NT2/D1 (cell line): Measurements from ENCODE around the gene GBA3.

Experiments
- SUZ12 ChIP-seq: IDR thresholded peaks from 2 replicates; pipeline ENCODE4 v1.6.1; 2011; ENCODE audit not compliant: insufficient read length, insufficient read depth; ENCODE audit errors: extremely low read depth
- YY1 ChIP-seq: IDR thresholded peaks from 2 replicates; pipeline ENCODE4 v1.6.1; 2011; ENCODE audit not compliant: insufficient read length, insufficient read depth
- ZNF274 ChIP-seq: IDR thresholded peaks from 2 replicates; pipeline ENCODE4 v1.6.1; 2011; ENCODE audit warnings: mild to moderate bottlenecking, low read depth, low read length

GRCh38 chr4:22778547-22779163 lies 85.9 kb downstream of the GBA3 start:
- TF ChIP-seq SUZ12, result no peak
- no peak for TF ChIP-seq ZNF274
- no peak for TF ChIP-seq YY1
